Stomach (tissue), 4 donors: Measurements from ENCODE around the gene BBC3.

Experiments
- POLR2A ChIP-seq, 4 donors: fragments of 450-650 bp; IDR thresholded peaks; one replicate each; pipeline ENCODE4 v1.6.1; 2016; ENCODE audit warnings: antibody characterized with exemption in 4 of 4, control low read depth in 2 of 4, mild to moderate bottlenecking in 1 of 4, moderate library complexity in 1 of 4
- TF ChIP-seq, protein P1 (sequence below), 7 experiments: fragments of 450-650 bp in 4 of 7; fragments of 200-600 bp in 3 of 7; sonication (generic) in 3 of 7; IDR thresholded peaks; one replicate each; pipeline ENCODE4 v1.5.1; 2016 to 2019; ENCODE audit warnings: antibody characterized with exemption in 7 of 7, control low read depth in 2 of 7, mild to moderate bottlenecking in 1 of 7

DNA sequence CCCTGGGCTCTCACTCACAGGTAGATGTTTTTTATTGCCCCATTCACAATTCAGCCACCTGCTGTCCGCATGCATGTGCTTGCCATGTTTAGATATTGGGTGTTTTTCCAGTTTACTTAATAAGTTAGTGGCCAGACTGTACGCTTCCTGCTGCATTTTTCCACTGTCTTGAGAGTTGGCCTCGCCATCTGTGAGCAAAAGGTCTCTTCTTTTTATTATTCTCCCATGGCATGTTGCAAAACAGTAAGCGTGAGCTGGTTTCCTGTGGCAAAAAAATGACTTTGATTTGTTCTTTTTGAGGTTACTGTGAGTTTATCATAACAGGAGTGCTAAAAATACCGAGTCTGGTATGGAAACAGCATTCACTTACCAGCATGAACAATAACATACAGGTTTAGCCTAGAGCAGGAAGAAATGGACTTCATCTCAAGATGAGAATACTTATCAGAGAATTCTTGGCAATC is 54.3 kb downstream of the BBC3 start:
- TF ChIP-seq POLR2A (IDR thresholded peaks at IDR 0.05) = no peak
- TF ChIP-seq, protein P1, sequence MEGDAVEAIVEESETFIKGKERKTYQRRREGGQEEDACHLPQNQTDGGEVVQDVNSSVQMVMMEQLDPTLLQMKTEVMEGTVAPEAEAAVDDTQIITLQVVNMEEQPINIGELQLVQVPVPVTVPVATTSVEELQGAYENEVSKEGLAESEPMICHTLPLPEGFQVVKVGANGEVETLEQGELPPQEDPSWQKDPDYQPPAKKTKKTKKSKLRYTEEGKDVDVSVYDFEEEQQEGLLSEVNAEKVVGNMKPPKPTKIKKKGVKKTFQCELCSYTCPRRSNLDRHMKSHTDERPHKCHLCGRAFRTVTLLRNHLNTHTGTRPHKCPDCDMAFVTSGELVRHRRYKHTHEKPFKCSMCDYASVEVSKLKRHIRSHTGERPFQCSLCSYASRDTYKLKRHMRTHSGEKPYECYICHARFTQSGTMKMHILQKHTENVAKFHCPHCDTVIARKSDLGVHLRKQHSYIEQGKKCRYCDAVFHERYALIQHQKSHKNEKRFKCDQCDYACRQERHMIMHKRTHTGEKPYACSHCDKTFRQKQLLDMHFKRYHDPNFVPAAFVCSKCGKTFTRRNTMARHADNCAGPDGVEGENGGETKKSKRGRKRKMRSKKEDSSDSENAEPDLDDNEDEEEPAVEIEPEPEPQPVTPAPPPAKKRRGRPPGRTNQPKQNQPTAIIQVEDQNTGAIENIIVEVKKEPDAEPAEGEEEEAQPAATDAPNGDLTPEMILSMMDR (IDR thresholded peaks at IDR 0.05) = no peak
